ENCODE measurements around the gene CCSAP.

GRCh38 chr1:229285440-229285839, 57.4 kb downstream of the CCSAP start:
- no peak for TF ChIP-seq CTCF (conservative IDR thresholded peaks at IDR 0.05; ENCODE audit: low read length)
- TF ChIP-seq EZH2phosphoT487 (IDR thresholded peaks at IDR 0.05; ENCODE audit: borderline replicate concordance), result no peak

Data from Loucy (cell line).